Keratinocyte (primary cell): ENCODE results near the gene KLHL6.
"Not testable (repeated sequence)": the region's sequence is repeated elsewhere in the genome, so short reads cannot be mapped to it uniquely, and the experiment has no call there.

Experiments
- CTCF ChIP-seq, 3 experiments: IDR thresholded peaks in 1 of 3; conservative IDR thresholded peaks in 1 of 3; optimal IDR thresholded peaks in 1 of 3; 2 replicates in 2 of 3; 3 replicates in 1 of 3; pipeline versions ENCODE3 to v1.5.1; 2011; ENCODE audit warnings: low read length in 3 of 3, mild to moderate bottlenecking in 3 of 3, moderate library complexity in 2 of 3, control low read depth in 1 of 3, inconsistent platforms in 1 of 3; ENCODE audit not compliant: insufficient read depth in 2 of 3; ENCODE audit errors: extremely low read depth in 1 of 3
- EZH2 ChIP-seq: IDR thresholded peaks from one replicate; pipeline ENCODE4 v1.6.1; 2012; ENCODE audit warnings: inconsistent platforms, mild to moderate bottlenecking, low read length, moderate library complexity

- TF ChIP-seq EZH2; CTCF (optimal IDR thresholded peaks at IDR 0.05 in 1 of 3, IDR thresholded peaks at IDR 0.05 in 1 of 3, conservative IDR thresholded peaks at IDR 0.05 in 1 of 3; ENCODE audit: extremely low read depth in 1 of 3, insufficient read depth in 2 of 3, low read length in 3 of 3): not testable (repeated sequence)
Observed at GRCh38 chr3:183465710-183466109, 89.8 kb downstream of the KLHL6 start.
